K562 (cell line): ENCODE measurements around the gene GAMT. TPM values are rescaled to one million over a fixed set of nuclear protein-coding genes. Genes with fewer than 3 reads are reported as not detected.

Source experiments
- ATF3 ChIP-seq, 2 experiments: fragments of 450-650 bp in 1 of 2; sonication (generic) in 1 of 2; formaldehyde crosslinking in 1 of 2; IDR thresholded peaks in 1 of 2; conservative IDR thresholded peaks in 1 of 2; 2 replicates each; pipeline versions ENCODE4 v1.6.1 to v1.8.1; 2016 to 2023; ENCODE audit warnings: mild to moderate bottlenecking in 2 of 2, moderate library complexity in 2 of 2, inconsistent platforms in 1 of 2, missing genetic modification reagents in 1 of 2
- CXXC5 ChIP-seq: fragments of 250-450 bp; sonication (Bioruptor Pico); IDR thresholded peaks from 2 replicates; pipeline ENCODE4 v1.8.0; 2022; ENCODE audit warnings: inconsistent platforms, mild to moderate bottlenecking, moderate library complexity
- FOXP1 ChIP-seq: sonication (generic); formaldehyde crosslinking; IDR thresholded peaks from 2 replicates; pipeline ENCODE4 v1.8.0; 2022; ENCODE audit warnings: mild to moderate bottlenecking, missing genetic modification reagents
- MIER1 ChIP-seq: fragments of 450-650 bp; IDR thresholded peaks from 2 replicates; pipeline ENCODE4 v1.6.1; 2016; ENCODE audit warnings: antibody characterized with exemption, mild to moderate bottlenecking, low read depth
- PHF8 ChIP-seq: fragments of 200-600 bp; sonication (generic); IDR thresholded peaks from 2 replicates; pipeline ENCODE4 v1.6.1; 2012; ENCODE audit warnings: mixed run types, mild to moderate bottlenecking, inconsistent platforms, low read length, moderate library complexity, borderline replicate concordance
- POLR2G ChIP-seq: fragments of 200-400 bp; formaldehyde crosslinking; IDR thresholded peaks from 2 replicates; pipeline ENCODE4 v1.6.1; 2017; ENCODE audit warnings: low read depth, mild to moderate bottlenecking, antibody characterized with exemption, low read length, moderate library complexity
- POLR3A ChIP-seq: IDR thresholded peaks from 2 replicates; pipeline ENCODE4 v1.6.1; 2011; ENCODE audit warnings: borderline replicate concordance, mild to moderate bottlenecking, moderate library complexity; ENCODE audit not compliant: insufficient read length, insufficient read depth; ENCODE audit errors: extremely low read depth
- RCOR1 ChIP-seq, 2 experiments: IDR thresholded peaks; 2 replicates each; pipeline ENCODE4 v1.6.1; 2012; ENCODE audit warnings: low read depth in 2 of 2, low read length in 2 of 2, borderline replicate concordance in 1 of 2, improper control_type of control experiment in 1 of 2
- RERE ChIP-seq: sonication (generic); formaldehyde crosslinking; IDR thresholded peaks from 2 replicates; pipeline ENCODE4 v1.8.0; 2023; ENCODE audit warnings: missing genetic modification reagents, mild to moderate bottlenecking, borderline replicate concordance
- TCF7L2 ChIP-seq: fragments of 150-350 bp; IDR thresholded peaks from 2 replicates; pipeline ENCODE4 v1.6.1; 2016; ENCODE audit warnings: low read depth, mild to moderate bottlenecking, low read length, moderate library complexity
- TSC22D4 ChIP-seq: fragments of 450-650 bp; IDR thresholded peaks from 2 replicates; pipeline ENCODE4 v1.6.1; 2016; ENCODE audit warnings: missing genetic modification characterization, missing biosample characterization, control low read depth
- ZNF253 ChIP-seq: fragments of 250-450 bp; sonication (Bioruptor Pico); conservative IDR thresholded peaks from 2 replicates; pipeline ENCODE4 v1.6.1; 2021; ENCODE audit warnings: mild to moderate bottlenecking
- ZNF354B ChIP-seq: fragments of 250-450 bp; sonication (Bioruptor Pico); IDR thresholded peaks from 2 replicates; pipeline ENCODE4 v1.4.0; 2020
- ZNF398 ChIP-seq: fragments of 250-450 bp; sonication (Bioruptor Pico); IDR thresholded peaks from 2 replicates; pipeline ENCODE4 v1.8.0; 2021; ENCODE audit warnings: moderate library complexity, mild to moderate bottlenecking, inconsistent platforms
- ZNF512 ChIP-seq: IDR thresholded peaks from 2 replicates; pipeline ENCODE4 v1.6.1; 2016; ENCODE audit warnings: missing genetic modification characterization, missing compliant biosample characterization
- polyA plus RNA-seq, 8 experiments: library from polyadenylated mRNA; depleted of rRNA in 4 of 8; stranded (reverse) in 5 of 8; unstranded in 3 of 8; fragments of >200 nt; fragmentation: Nextera tagmentation in 2 of 8; fragmentation: Illumina TruSeq in 1 of 8; extraction: Ambion mirVana in 2 of 8; extraction: Trizol in 1 of 8; gene quantifications; 2 replicates each; pipeline versions ENCODE4 v1.2.1 to v1.2.3, GENCODE V29; 2011 to 2014; ENCODE audit warnings: inconsistent platforms in 1 of 8, missing spikeins in 1 of 8
- total RNA-seq, 7 experiments: library from RNA; depleted of rRNA in 6 of 7; stranded (reverse); fragments of >200 nt in 6 of 7; fragmentation: Illumina TruSeq in 2 of 7; extraction: Trizol in 2 of 7; gene quantifications; 2 replicates each; pipeline versions ENCODE4 v1.2.1 to v1.2.3, GENCODE V29; 2011 to 2021; ENCODE audit warnings: low replicate concordance in 1 of 7

Gene GAMT
- total and polyA plus RNA-seq, 9 of the 15 experiments (the other 6 are each of a cell fraction or from before 2014, with no cell fraction given), result 1.3 to 35.3 (median 27.2) TPM

- TF ChIP-seq RERE, result peak; percentile 73; the same call in 1 of the 2 replicates
- no peak for TF ChIP-seq TSC22D4 (tag)
- TF ChIP-seq POLR3A, result no peak
- no peak for TF ChIP-seq TCF7L2
- peak; percentile 93 for TF ChIP-seq MIER1
- no peak for TF ChIP-seq ZNF398 (CRISPR knock-in tag)
- peak; percentile 51; the same call in 1 of the 2 replicates for TF ChIP-seq CXXC5 (CRISPR knock-in tag)
- TF ChIP-seq PHF8, result no peak
- no peak for TF ChIP-seq ZNF512 (tag)
- TF ChIP-seq POLR2G, result 0 out of 2 replicates have a peak, but pooled peaks have one; percentile 20
- TF ChIP-seq ZNF354B (CRISPR knock-in tag), result no peak
- TF ChIP-seq ATF3 (IDR thresholded peaks at IDR 0.05), result no peak
- no peak for TF ChIP-seq ATF3 (CRISPR knock-in tag; conservative IDR thresholded peaks at IDR 0.05)
- 0 out of 4 replicates have a peak, but pooled peaks of 1 of the 2 experiments have one; percentile 13 for TF ChIP-seq RCOR1 (IDR thresholded peaks at IDR 0.05; ENCODE audit: borderline replicate concordance in 1 of 2, low read depth in 2 of 2, low read length in 2 of 2)
- peak; percentile 88 for TF ChIP-seq FOXP1 (CRISPR knock-in tag)
- TF ChIP-seq ZNF253 (CRISPR knock-in tag), result no peak
These were observed 45.6 kb upstream of the GAMT start (continued) for GRCh38 chr19:1446713-1447481.
